Suprapubic skin (tissue), 4 donors: Measurements from ENCODE around the gene FSCN2. TPM values are rescaled to one million over a fixed set of nuclear protein-coding genes. Genes with fewer than 3 reads are reported as not detected.

Experiments
- DNase-seq, 2 donors: peaks; one replicate each; pipeline ENCODE4 v3.0.0-alpha.2; 2019; ENCODE audit warnings: low spot score in 2 of 2
- H3K27ac ChIP-seq: fragments of 200-600 bp; sonication (generic); one replicate; pipeline ENCODE4 v1.5.1; 2019
- H3K27me3 ChIP-seq: fragments of 200-600 bp; sonication (generic); one replicate; pipeline ENCODE4 v1.5.1; 2019
- H3K36me3 ChIP-seq: fragments of 200-600 bp; sonication (generic); one replicate; pipeline ENCODE4 v1.5.1; 2019
- H3K4me1 ChIP-seq: fragments of 200-600 bp; sonication (generic); one replicate; pipeline ENCODE4 v1.5.1; 2019
- H3K4me3 ChIP-seq: fragments of 200-600 bp; sonication (generic); one replicate; pipeline ENCODE4 v1.5.1; 2019; ENCODE audit warnings: mild to moderate bottlenecking
- H3K9me3 ChIP-seq: fragments of 200-600 bp; sonication (generic); one replicate; pipeline ENCODE4 v1.5.1; 2019
- EP300 ChIP-seq: sonication (generic); formaldehyde crosslinking; IDR thresholded peaks from one replicate; pipeline ENCODE4 v1.6.1; 2017; ENCODE audit warnings: antibody characterized with exemption
- POLR2A ChIP-seq, 2 donors: fragments of 450-650 bp; IDR thresholded peaks; one replicate each; pipeline ENCODE4 v1.6.1; 2017; ENCODE audit warnings: antibody characterized with exemption in 2 of 2, mild to moderate bottlenecking in 2 of 2, moderate library complexity in 2 of 2
- POLR2AphosphoS5 ChIP-seq, 3 donors: sonication (generic); formaldehyde crosslinking; IDR thresholded peaks; one replicate each; pipeline ENCODE4 v1.6.1; 2017; ENCODE audit warnings: antibody characterized with exemption in 3 of 3
- WGBS: methylation state at CpG from one replicate; pipeline ENCODE4 v1.1.5; 2018; 5-methylcytosine and 5-hydroxymethylcytosine counted together
- total RNA-seq, 4 donors: library from RNA; depleted of rRNA; stranded (reverse); fragments of >200 nt; gene quantifications; one replicate each; pipeline ENCODE4 v1.1.0, GENCODE V29; 2016
- TF ChIP-seq, protein P1 (sequence below), 2 donors: fragments of 200-600 bp in 1 of 2; fragments of 450-650 bp in 1 of 2; sonication (generic) in 1 of 2; IDR thresholded peaks; one replicate each; pipeline ENCODE4 v1.5.1; 2016 to 2019; ENCODE audit warnings: antibody characterized with exemption in 2 of 2, mild to moderate bottlenecking in 1 of 2, moderate library complexity in 1 of 2

FSCN2 gene
- total RNA-seq, 4 donors from 2014 or later, result 0.52 to 4.7 (median 3.3) TPM

GRCh38 chr17:81539571-81539900, 11.4 kb downstream of the FSCN2 start:
- Histone ChIP-seq H3K36me3 (peaks cover 52% of the 10 kb centered on the region), H3K4me1 (peaks cover 19% of the 10 kb centered on the region), H3K27ac (no peak overlapping the region), H3K27me3 (peaks cover 24% of the 10 kb centered on the region), H3K9me3 (no peaks in the 10 kb centered on the region), H3K4me3 (no peak overlapping the region)
- TF ChIP-seq, protein P1, sequence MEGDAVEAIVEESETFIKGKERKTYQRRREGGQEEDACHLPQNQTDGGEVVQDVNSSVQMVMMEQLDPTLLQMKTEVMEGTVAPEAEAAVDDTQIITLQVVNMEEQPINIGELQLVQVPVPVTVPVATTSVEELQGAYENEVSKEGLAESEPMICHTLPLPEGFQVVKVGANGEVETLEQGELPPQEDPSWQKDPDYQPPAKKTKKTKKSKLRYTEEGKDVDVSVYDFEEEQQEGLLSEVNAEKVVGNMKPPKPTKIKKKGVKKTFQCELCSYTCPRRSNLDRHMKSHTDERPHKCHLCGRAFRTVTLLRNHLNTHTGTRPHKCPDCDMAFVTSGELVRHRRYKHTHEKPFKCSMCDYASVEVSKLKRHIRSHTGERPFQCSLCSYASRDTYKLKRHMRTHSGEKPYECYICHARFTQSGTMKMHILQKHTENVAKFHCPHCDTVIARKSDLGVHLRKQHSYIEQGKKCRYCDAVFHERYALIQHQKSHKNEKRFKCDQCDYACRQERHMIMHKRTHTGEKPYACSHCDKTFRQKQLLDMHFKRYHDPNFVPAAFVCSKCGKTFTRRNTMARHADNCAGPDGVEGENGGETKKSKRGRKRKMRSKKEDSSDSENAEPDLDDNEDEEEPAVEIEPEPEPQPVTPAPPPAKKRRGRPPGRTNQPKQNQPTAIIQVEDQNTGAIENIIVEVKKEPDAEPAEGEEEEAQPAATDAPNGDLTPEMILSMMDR (IDR thresholded peaks at IDR 0.05), result no peak
- 100% methylated on average over 6 of the region's 10 CpGs for WGBS
- DNase-seq, result no peak

- no peak overlapping the region for H3K4me3 ChIP-seq
- no peak overlapping the region for H3K27ac ChIP-seq
- 93% methylated on average over 6 of the region's 28 CpGs for WGBS
- H3K27me3 ChIP-seq, result peaks cover 22% of the 10 kb centered on the region
- H3K9me3 ChIP-seq, result no peaks in the 10 kb centered on the region
- peaks cover 19% of the 10 kb centered on the region for H3K4me1 ChIP-seq
- H3K36me3 ChIP-seq, result peaks cover 58% of the 10 kb centered on the region
- no peak for TF ChIP-seq POLR2AphosphoS5 (IDR thresholded peaks at IDR 0.05)
- DNase-seq, result no peak
Observed at GRCh38 chr17:81539961-81540675, 11.9 kb downstream of the FSCN2 start.

DNA sequence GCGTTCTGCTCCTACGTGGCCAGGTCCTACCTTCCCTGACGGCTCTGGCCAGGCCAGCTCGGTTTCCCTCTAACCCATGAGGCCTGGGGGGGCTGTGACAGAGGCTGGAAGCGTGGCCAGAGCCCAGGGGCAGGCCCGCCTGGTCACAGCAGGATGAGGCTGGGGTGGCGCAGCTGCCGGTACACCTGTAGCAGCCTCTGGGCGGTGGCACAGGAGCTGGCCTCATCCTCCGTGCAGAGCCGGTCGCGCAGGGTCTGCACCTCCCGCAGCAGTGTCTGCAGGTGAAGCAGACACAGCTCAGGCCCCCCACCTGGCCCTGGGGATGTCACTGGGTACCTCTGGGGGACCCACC, 12.5 kb downstream of the FSCN2 start:
- Histone ChIP-seq H3K27me3 (peaks cover 22% of the 10 kb centered on the region), H3K27ac (no peak overlapping the region), H3K4me3 (no peak overlapping the region), H3K4me1 (peaks cover 19% of the 10 kb centered on the region), H3K36me3 (peaks cover 64% of the 10 kb centered on the region), H3K9me3 (no peaks in the 10 kb centered on the region)
- WGBS, result 91% methylated on average over 14 of the region's 14 CpGs
- no peak for DNase-seq
- TF ChIP-seq POLR2AphosphoS5 (IDR thresholded peaks at IDR 0.05) (no peak), EP300 (no peak), POLR2A (IDR thresholded peaks at IDR 0.05) (no peak)
- TF ChIP-seq, protein P1 (IDR thresholded peaks at IDR 0.05), result no peak

DNA sequence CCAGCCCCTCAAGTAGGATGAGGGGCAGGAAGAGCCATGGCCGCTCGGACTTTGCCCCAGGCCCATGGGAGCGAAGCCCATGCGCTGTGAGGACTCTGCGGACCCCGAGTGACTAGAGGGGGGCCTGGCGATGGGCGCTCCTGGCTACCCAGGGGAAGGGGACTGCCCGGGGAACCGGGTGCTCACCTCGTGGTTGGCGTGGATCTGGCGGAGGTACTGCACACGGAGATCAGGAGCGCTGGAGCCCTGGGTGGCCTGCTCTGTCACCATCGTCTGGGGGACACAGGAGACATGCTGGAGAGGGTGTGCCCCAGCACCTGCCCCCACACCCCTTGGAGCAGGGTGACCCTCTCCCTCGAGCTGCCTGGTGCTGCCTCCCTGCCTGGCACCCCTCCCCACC, 12.9 kb downstream of the FSCN2 start:
- TF ChIP-seq EP300 (no peak), POLR2AphosphoS5 (IDR thresholded peaks at IDR 0.05) (no peak), POLR2A (IDR thresholded peaks at IDR 0.05) (no peak)
- TF ChIP-seq, protein P1 (IDR thresholded peaks at IDR 0.05), result no peak
- WGBS, result 91% methylated on average over 15 of the region's 17 CpGs

GRCh38 chr17:81542431-81543338, 14.5 kb downstream of the FSCN2 start:
- H3K4me3 ChIP-seq, result no peak overlapping the region
- no peaks in the 10 kb centered on the region for H3K9me3 ChIP-seq
- WGBS, result 85% methylated on average over 14 of the region's 15 CpGs
- H3K27me3 ChIP-seq, result peaks cover 2% of the 10 kb centered on the region
- H3K4me1 ChIP-seq, result peaks cover 2% of the 10 kb centered on the region
- TF ChIP-seq EP300, result no peak
- TF ChIP-seq POLR2AphosphoS5 (IDR thresholded peaks at IDR 0.05), result no peak
- TF ChIP-seq POLR2A (IDR thresholded peaks at IDR 0.05), result no peak
- TF ChIP-seq, protein P1 (IDR thresholded peaks at IDR 0.05), result no peak
- DNase-seq, result no peak
- H3K27ac ChIP-seq, result no peak overlapping the region
- H3K36me3 ChIP-seq, result peaks cover 84% of the 10 kb centered on the region

More for the DNA sequence above, 12.9 kb downstream of the FSCN2 start:
- Histone ChIP-seq H3K9me3 (no peaks in the 10 kb centered on the region), H3K4me3 (no peak overlapping the region), H3K27me3 (peaks cover 18% of the 10 kb centered on the region), H3K36me3 (peaks cover 68% of the 10 kb centered on the region), H3K4me1 (peaks cover 18% of the 10 kb centered on the region), H3K27ac (no peak overlapping the region)
- no peak for DNase-seq
